ENCODE data around the gene GPR150. TPM values are rescaled to one million over a fixed set of nuclear protein-coding genes. Genes with fewer than 3 reads are reported as not detected.

Gene GPR150
- total and polyA plus RNA-seq, 9 of the 15 experiments (the other 6 are each of a cell fraction or from before 2014, with no cell fraction given): not detected

- TF ChIP-seq CHD7 (IDR thresholded peaks at IDR 0.05; ENCODE audit: low read depth, low read length) (no peak), NCOA4 (IDR thresholded peaks at IDR 0.05; ENCODE audit: partially characterized antibody) (no peak), NFIC (IDR thresholded peaks at IDR 0.05) (no peak), DIDO1 (tag; IDR thresholded peaks at IDR 0.05; ENCODE audit: low read depth) (no peak), ZNF282 (CRISPR knock-in tag; IDR thresholded peaks at IDR 0.05) (no peak), SRSF3 (IDR thresholded peaks at IDR 0.05; ENCODE audit: insufficient read depth, low read length) (no peak), POLR3G (IDR thresholded peaks at IDR 0.05; ENCODE audit: extremely low read depth, insufficient read length, insufficient replicate concordance) (no peak), MECOM (CRISPR knock-in tag; IDR thresholded peaks at IDR 0.05) (no peak), STAG1 (CRISPR knock-in tag; IDR thresholded peaks at IDR 0.05; ENCODE audit: borderline replicate concordance) (no peak), ZNF239 (CRISPR knock-in tag; IDR thresholded peaks at IDR 0.05) (no peak), TSHZ1 (CRISPR knock-in tag; IDR thresholded peaks at IDR 0.05) (no peak), CSDE1 (IDR thresholded peaks at IDR 0.05) (no peak)
These were observed 48.8 kb downstream of the GPR150 start (continued) for GRCh38 chr5:95668728-95669127.
